Mesenchymal stem cell (in vitro differentiated cells and primary cell): ENCODE results near the gene ZNF444.

ENCODE experiments used
- DNase-seq: peaks from one replicate; pipeline ENCODE4 v3.0.0-alpha.2; 2013
- H2AFZ ChIP-seq: one replicate; pipeline ENCODE4 v1.6.1; 2013; ENCODE audit warnings: low read depth, mild to moderate bottlenecking, control low read depth, inconsistent platforms, low read length, moderate library complexity
- H2AK5ac ChIP-seq: 2 replicates; pipeline ENCODE4 v1.6.1; 2013; ENCODE audit warnings: low read length, moderate library complexity, mild to moderate bottlenecking, inconsistent platforms; ENCODE audit not compliant: severe bottlenecking
- H2BK120ac ChIP-seq: one replicate; pipeline ENCODE4 v1.6.1; 2013; ENCODE audit warnings: low read depth, mild to moderate bottlenecking, inconsistent platforms, low read length, moderate library complexity
- H2BK12ac ChIP-seq, 2 experiments: one replicate each; pipeline ENCODE4 v1.6.1; 2013; ENCODE audit warnings: inconsistent platforms in 2 of 2, low read length in 2 of 2, mild to moderate bottlenecking in 2 of 2, moderate library complexity in 2 of 2, control low read depth in 1 of 2
- H2BK15ac ChIP-seq: one replicate; pipeline ENCODE4 v1.6.1; 2013; ENCODE audit warnings: mild to moderate bottlenecking, low read depth, inconsistent platforms; ENCODE audit not compliant: poor library complexity, severe bottlenecking
- H2BK5ac ChIP-seq: 2 replicates; pipeline ENCODE4 v1.6.1; 2013; ENCODE audit warnings: low read depth, mild to moderate bottlenecking, low read length, control low read depth, inconsistent platforms; ENCODE audit not compliant: poor library complexity, severe bottlenecking
- H3K14ac ChIP-seq, 2 experiments: one replicate each; pipeline ENCODE4 v1.6.1; 2013; ENCODE audit warnings: inconsistent platforms in 2 of 2, low read length in 2 of 2, control low read depth in 1 of 2, mild to moderate bottlenecking in 1 of 2, moderate library complexity in 1 of 2
- H3K18ac ChIP-seq, 2 experiments: one replicate each; pipeline ENCODE4 v1.6.1; 2013; ENCODE audit warnings: inconsistent platforms in 2 of 2, low read length in 2 of 2, control low read depth in 1 of 2, low read depth in 1 of 2, mild to moderate bottlenecking in 1 of 2
- H3K23ac ChIP-seq, 2 experiments: one replicate each; pipeline ENCODE4 v1.6.1; 2013; ENCODE audit warnings: inconsistent platforms in 2 of 2, low read length in 2 of 2, mild to moderate bottlenecking in 2 of 2, moderate library complexity in 2 of 2, control low read depth in 1 of 2
- H3K27ac ChIP-seq: 2 replicates; pipeline ENCODE4 v1.5.1; 2013; ENCODE audit warnings: mild to moderate bottlenecking, moderate library complexity, low read length, control low read depth, inconsistent platforms; ENCODE audit not compliant: poor library complexity, severe bottlenecking
- H3K27me3 ChIP-seq, 2 experiments: 2 replicates each; pipeline versions ENCODE4 v1.6.1 to v1.7.0; 2013; ENCODE audit warnings: low read length in 2 of 2, mild to moderate bottlenecking in 2 of 2, moderate library complexity in 2 of 2, control low read depth in 1 of 2, inconsistent platforms in 1 of 2; ENCODE audit not compliant: control insufficient read depth in 1 of 2, insufficient read depth in 1 of 2
- H3K36me3 ChIP-seq, 2 experiments: 2 replicates each; pipeline versions ENCODE4 v1.6.1 to v1.7.0; 2013; ENCODE audit warnings: low read length in 2 of 2, control low read depth in 1 of 2, inconsistent platforms in 1 of 2, low read depth in 1 of 2, mild to moderate bottlenecking in 1 of 2; ENCODE audit not compliant: insufficient read depth in 2 of 2, control insufficient read depth in 1 of 2
- H3K4ac ChIP-seq, 2 experiments: one replicate each; pipeline ENCODE4 v1.6.1; 2013; ENCODE audit warnings: inconsistent platforms in 2 of 2, low read length in 2 of 2, mild to moderate bottlenecking in 2 of 2, moderate library complexity in 2 of 2, control low read depth in 1 of 2, low read depth in 1 of 2
- H3K4me1 ChIP-seq: 2 replicates; pipeline ENCODE4 v1.6.1; 2013; ENCODE audit warnings: low read depth, low read length, control low read depth; ENCODE audit not compliant: control insufficient read depth, insufficient read depth
- H3K4me2 ChIP-seq: 2 replicates; pipeline ENCODE4 v1.6.1; 2013; ENCODE audit warnings: low read length, mild to moderate bottlenecking, inconsistent platforms; ENCODE audit not compliant: poor library complexity, severe bottlenecking
- H3K4me3 ChIP-seq, 2 experiments: 2 replicates each; pipeline versions ENCODE4 v1.5.1 to v1.7.0; 2013; ENCODE audit warnings: low read length in 2 of 2, mild to moderate bottlenecking in 2 of 2, control low read depth in 1 of 2, low read depth in 1 of 2; ENCODE audit not compliant: insufficient read depth in 1 of 2
- H3K79me1 ChIP-seq: replicated peaks from 2 replicates; pipeline ENCODE4 v1.6.1; 2013; ENCODE audit warnings: mild to moderate bottlenecking, control low read depth, low read length, inconsistent platforms; ENCODE audit not compliant: poor library complexity, severe bottlenecking
- H3K9ac ChIP-seq: 2 replicates; pipeline ENCODE4 v1.7.0; 2013; ENCODE audit warnings: mild to moderate bottlenecking, low read length, moderate library complexity
- H3K9me3 ChIP-seq: 2 replicates; pipeline ENCODE4 v1.7.0; 2013; ENCODE audit warnings: mild to moderate bottlenecking, low read length; ENCODE audit not compliant: control insufficient read depth
- H4K8ac ChIP-seq: one replicate; pipeline ENCODE4 v1.6.1; 2013; ENCODE audit warnings: inconsistent platforms, mild to moderate bottlenecking, low read length, moderate library complexity
- H4K91ac ChIP-seq: one replicate; pipeline ENCODE4 v1.6.1; 2013; ENCODE audit warnings: mild to moderate bottlenecking, low read length, inconsistent platforms
- WGBS: methylation state at CpG from one replicate; pipeline ENCODE4 v1.1.7; 2013; ENCODE audit warnings: mixed read lengths; 5-methylcytosine and 5-hydroxymethylcytosine counted together

The ZNF444 gene

DNA sequence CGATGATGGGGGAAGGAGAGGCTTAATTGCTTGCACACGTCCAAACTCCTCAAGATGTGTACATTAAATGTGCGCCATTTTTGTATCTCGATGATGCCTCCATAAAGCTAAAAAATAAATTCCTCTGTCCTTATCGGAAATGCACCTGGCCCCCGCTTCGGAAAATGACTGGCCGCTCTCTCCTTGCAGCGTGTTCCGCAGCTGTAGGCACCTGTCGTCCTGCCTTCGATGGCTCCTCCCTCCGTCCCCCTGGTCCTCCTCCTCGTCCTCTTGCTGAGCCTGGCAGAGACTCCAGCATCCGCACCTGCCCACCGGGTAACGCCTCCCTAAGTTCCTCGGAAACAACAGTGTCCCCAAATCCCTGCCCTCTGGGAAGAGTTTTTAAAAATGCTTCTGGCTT is 35.8 kb downstream of the ZNF444 start:
- no peak overlapping the region for H3K18ac ChIP-seq
- no peak overlapping the region for H2BK120ac ChIP-seq
- peaks cover 0 to 51% of the 10 kb centered on the region in 2 experiments for H3K27me3 ChIP-seq
- no peak overlapping the region for H2BK5ac ChIP-seq
- no peak overlapping the region for H4K91ac ChIP-seq
- H3K27ac ChIP-seq: no peak overlapping the region
- no peak for DNase-seq
- H3K4me1 ChIP-seq: no peaks in the 10 kb centered on the region
- WGBS: 83% methylated on average over 18 of the region's 18 CpGs
- H2BK15ac ChIP-seq: no peak overlapping the region
- no peak overlapping the region for H3K9ac ChIP-seq
- no peak overlapping the region for H3K4me2 ChIP-seq
- no peaks in the 10 kb centered on the region for H3K36me3 ChIP-seq
- H2AFZ ChIP-seq: no peak overlapping the region
- H2BK12ac ChIP-seq: no peak overlapping the region
- H3K23ac ChIP-seq: no peak overlapping the region
- no peak overlapping the region for H2AK5ac ChIP-seq
- H3K14ac ChIP-seq: no peak overlapping the region
- H4K8ac ChIP-seq: no peak overlapping the region
- no peak overlapping the region for H3K4ac ChIP-seq
- H3K79me1 ChIP-seq: no peaks in the 10 kb centered on the region
- H3K4me3 ChIP-seq: no peak overlapping the region
- H3K9me3 ChIP-seq: no peaks in the 10 kb centered on the region

DNA sequence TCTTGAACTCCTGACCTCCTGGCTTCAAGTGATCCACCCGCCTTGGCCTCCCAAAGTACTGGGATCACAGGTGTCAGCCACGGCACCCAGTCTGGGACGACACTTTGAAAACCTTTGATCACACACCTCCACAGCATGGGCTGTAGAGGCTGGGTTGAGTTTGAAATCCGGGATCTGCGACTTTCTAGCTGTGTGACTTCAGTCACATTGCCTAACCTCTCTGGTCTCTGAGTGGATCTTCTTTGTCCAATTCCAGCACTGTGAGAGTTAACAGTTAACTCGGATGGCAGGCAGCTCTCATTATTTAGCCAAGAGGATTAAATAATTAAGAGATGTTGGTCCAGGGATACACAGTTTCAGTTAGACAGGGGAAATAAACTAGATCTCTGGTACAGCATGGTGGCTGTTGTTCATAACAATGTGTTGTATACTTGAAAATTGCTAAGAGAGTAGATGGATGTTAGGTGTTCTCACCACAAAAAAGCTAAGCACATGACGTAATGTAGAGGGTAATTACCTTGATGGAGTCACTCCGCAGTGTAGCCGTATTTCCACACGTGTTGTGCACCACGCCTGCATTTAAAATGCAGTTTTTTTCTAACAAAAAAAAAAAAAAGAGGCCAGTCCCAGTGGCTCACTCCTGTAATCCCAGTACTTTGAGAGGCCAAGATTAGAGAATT is 36.6 kb downstream of the ZNF444 start:
- Histone ChIP-seq H3K4me2 (no peak overlapping the region), H4K91ac (no peak overlapping the region), H3K18ac (no peak overlapping the region), H3K4me3 (no peak overlapping the region), H3K36me3 (no peaks in the 10 kb centered on the region), H3K27me3 (peaks cover 0 to 51% of the 10 kb centered on the region in 2 experiments), H2BK15ac (no peak overlapping the region), H2BK12ac (no peak overlapping the region), H3K27ac (no peak overlapping the region), H3K14ac (no peak overlapping the region), H2AFZ (no peak overlapping the region), H2BK120ac (no peak overlapping the region), H3K4ac (no peak overlapping the region), H2AK5ac (no peak overlapping the region), H2BK5ac (no peak overlapping the region), H4K8ac (no peak overlapping the region), H3K9me3 (no peaks in the 10 kb centered on the region), H3K9ac (no peak overlapping the region), H3K79me1 (no peaks in the 10 kb centered on the region), H3K23ac (no peak overlapping the region), H3K4me1 (no peaks in the 10 kb centered on the region)
- no peak for DNase-seq
- 82% methylated on average over 11 of the region's 11 CpGs for WGBS

DNA sequence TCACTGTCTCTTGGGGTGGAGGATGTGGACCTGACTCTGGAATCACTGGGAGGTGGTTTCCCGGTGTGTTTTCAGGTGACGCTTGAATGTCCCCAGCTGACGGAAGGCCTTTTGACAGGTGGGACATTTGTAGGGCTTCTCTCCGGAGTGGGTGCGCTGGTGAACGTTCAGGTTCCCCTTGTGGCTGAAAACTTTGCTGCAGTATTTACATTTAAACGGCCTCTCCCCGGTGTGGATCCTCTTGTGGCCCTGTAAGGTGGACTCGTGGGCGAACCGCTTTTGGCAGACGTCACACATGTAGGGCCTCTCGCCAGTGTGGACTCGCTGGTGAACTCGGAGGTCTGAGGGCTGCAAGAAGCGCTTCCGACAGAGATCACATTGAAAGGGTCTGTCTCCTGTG is 48.7 kb downstream of the ZNF444 start:
- Histone ChIP-seq H3K79me1 (no peaks in the 10 kb centered on the region), H3K4me2 (no peak overlapping the region), H4K91ac (no peak overlapping the region), H2BK15ac (no peak overlapping the region), H3K9me3 (no peaks in the 10 kb centered on the region), H3K23ac (no peak overlapping the region), H2BK120ac (no peak overlapping the region), H3K9ac (no peak overlapping the region), H2BK12ac (no peak overlapping the region), H2AK5ac (no peak overlapping the region), H3K4me3 (no peak overlapping the region), H3K18ac (no peak overlapping the region), H2BK5ac (no peak overlapping the region), H3K27me3 (no peaks in the 10 kb centered on the region), H3K36me3 (no peaks in the 10 kb centered on the region), H3K4ac (no peak overlapping the region), H4K8ac (no peak overlapping the region), H3K4me1 (peaks cover 1% of the 10 kb centered on the region), H2AFZ (no peak overlapping the region), H3K14ac (no peak overlapping the region), H3K27ac (no peak overlapping the region)
- DNase-seq: no peak
- 79% methylated on average over 17 of the region's 17 CpGs for WGBS

DNA sequence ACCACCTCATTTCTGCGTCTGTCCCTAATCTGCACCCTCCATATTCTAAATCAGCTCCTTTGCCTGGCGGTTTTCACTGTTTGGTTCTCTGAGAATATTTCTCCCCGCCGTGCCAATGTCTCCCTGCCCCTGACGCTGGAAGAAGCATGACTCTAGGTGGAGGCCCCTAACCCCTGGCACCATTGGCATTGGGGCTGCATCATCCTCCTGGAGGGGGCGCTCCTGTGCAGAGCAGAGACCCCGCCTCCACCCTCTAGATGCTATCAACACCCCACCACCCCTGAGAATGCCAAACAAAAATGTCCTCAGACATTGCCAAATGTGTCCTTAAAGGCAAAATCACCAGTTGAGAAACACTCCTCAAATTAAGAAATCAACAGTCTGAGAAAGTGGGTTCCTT is 50.0 kb downstream of the ZNF444 start:
- 53% methylated on average over 7 of the region's 7 CpGs for WGBS

More for the DNA sequence above, 50.0 kb downstream of the ZNF444 start:
- Histone ChIP-seq H3K23ac (no peak overlapping the region), H2BK15ac (no peak overlapping the region), H3K36me3 (no peaks in the 10 kb centered on the region), H2AK5ac (no peak overlapping the region), H3K79me1 (no peaks in the 10 kb centered on the region), H4K8ac (no peak overlapping the region), H3K4me3 (no peak overlapping the region), H3K27me3 (no peaks in the 10 kb centered on the region), H3K18ac (no peak overlapping the region), H2BK12ac (no peak overlapping the region), H3K4me2 (no peak overlapping the region), H2BK120ac (no peak overlapping the region), H3K4ac (no peak overlapping the region), H3K9me3 (no peaks in the 10 kb centered on the region), H4K91ac (no peak overlapping the region), H3K4me1 (peaks cover 1% of the 10 kb centered on the region), H2AFZ (no peak overlapping the region), H3K9ac (no peak overlapping the region), H2BK5ac (no peak overlapping the region), H3K14ac (no peak overlapping the region), H3K27ac (no peak overlapping the region)
- no peak for DNase-seq
